ENCODE data around the gene CD93. TPM values are rescaled to one million over a fixed set of nuclear protein-coding genes. Genes with fewer than 3 reads are reported as not detected.

The CD93 gene
- total and polyA plus RNA-seq, 4 donors: 1.5 to 16.0 (median 11.9) TPM

DNA sequence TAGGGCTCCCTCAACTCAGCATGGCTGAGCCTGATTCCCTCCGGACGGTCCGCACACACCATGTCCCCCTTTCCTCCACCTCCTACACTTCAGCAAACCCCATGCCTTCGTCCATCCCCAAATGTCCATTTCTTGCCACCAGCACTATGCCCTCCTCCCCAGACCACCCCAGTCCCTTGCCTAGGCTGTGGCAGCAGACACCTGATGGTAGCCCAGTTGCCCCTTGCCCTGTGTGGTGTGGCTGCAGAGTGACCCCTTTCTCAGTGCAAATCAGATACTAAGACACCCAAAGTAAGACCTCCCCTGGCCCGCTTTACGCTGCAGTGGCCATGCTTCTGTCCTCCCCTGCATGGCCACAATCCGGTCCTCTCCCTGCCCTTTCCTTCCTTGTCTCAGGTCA, 34.1 kb upstream of the CD93 start:
- Histone ChIP-seq H3K27me3 (ENCODE audit: control insufficient read depth in 4 of 4, insufficient read depth in 4 of 4, low read length in 3 of 4) (no peaks in the 10 kb centered on the region), H3K9me3 (ENCODE audit: control insufficient read depth in 4 of 4, low read length in 3 of 4) (no peaks in the 10 kb centered on the region), H3K9ac (ENCODE audit: low read depth in 1 of 2, low read length in 2 of 2) (no peak overlapping the region), H3K4me3 (ENCODE audit: low read depth in 1 of 3, low read length in 3 of 3) (no peak overlapping the region), H3K27ac (ENCODE audit: low read depth in 1 of 2, low read length in 2 of 2) (no peak overlapping the region), H3K36me3 (ENCODE audit: control insufficient read depth in 4 of 4, insufficient read depth in 3 of 4, low read depth in 1 of 4, low read length in 3 of 4) (no peaks in the 10 kb centered on the region), H3K4me1 (ENCODE audit: control insufficient read depth in 4 of 4, insufficient read depth in 4 of 4, low read length in 3 of 4) (peaks cover 0 to 2% (median 0%) of the 10 kb centered on the region in 4 donors)
- TF ChIP-seq, protein P1, sequence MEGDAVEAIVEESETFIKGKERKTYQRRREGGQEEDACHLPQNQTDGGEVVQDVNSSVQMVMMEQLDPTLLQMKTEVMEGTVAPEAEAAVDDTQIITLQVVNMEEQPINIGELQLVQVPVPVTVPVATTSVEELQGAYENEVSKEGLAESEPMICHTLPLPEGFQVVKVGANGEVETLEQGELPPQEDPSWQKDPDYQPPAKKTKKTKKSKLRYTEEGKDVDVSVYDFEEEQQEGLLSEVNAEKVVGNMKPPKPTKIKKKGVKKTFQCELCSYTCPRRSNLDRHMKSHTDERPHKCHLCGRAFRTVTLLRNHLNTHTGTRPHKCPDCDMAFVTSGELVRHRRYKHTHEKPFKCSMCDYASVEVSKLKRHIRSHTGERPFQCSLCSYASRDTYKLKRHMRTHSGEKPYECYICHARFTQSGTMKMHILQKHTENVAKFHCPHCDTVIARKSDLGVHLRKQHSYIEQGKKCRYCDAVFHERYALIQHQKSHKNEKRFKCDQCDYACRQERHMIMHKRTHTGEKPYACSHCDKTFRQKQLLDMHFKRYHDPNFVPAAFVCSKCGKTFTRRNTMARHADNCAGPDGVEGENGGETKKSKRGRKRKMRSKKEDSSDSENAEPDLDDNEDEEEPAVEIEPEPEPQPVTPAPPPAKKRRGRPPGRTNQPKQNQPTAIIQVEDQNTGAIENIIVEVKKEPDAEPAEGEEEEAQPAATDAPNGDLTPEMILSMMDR (IDR thresholded peaks at IDR 0.05; ENCODE audit: low read depth, low read length, missing input control): no peak
- TF ChIP-seq SP1 (IDR thresholded peaks at IDR 0.05): no peak
- TF ChIP-seq NR2F2 (IDR thresholded peaks at IDR 0.05): no peak
- no peak for TF ChIP-seq HNF4G (IDR thresholded peaks at IDR 0.05)
- TF ChIP-seq FOXA1 (IDR thresholded peaks at IDR 0.05): no peak
- TF ChIP-seq, protein P2, sequence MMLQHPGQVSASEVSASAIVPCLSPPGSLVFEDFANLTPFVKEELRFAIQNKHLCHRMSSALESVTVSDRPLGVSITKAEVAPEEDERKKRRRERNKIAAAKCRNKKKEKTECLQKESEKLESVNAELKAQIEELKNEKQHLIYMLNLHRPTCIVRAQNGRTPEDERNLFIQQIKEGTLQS (IDR thresholded peaks at IDR 0.05): no peak
- TF ChIP-seq, protein P3, sequence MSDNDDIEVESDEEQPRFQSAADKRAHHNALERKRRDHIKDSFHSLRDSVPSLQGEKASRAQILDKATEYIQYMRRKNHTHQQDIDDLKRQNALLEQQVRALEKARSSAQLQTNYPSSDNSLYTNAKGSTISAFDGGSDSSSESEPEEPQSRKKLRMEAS (IDR thresholded peaks at IDR 0.05): no peak
- TF ChIP-seq, protein P4, sequence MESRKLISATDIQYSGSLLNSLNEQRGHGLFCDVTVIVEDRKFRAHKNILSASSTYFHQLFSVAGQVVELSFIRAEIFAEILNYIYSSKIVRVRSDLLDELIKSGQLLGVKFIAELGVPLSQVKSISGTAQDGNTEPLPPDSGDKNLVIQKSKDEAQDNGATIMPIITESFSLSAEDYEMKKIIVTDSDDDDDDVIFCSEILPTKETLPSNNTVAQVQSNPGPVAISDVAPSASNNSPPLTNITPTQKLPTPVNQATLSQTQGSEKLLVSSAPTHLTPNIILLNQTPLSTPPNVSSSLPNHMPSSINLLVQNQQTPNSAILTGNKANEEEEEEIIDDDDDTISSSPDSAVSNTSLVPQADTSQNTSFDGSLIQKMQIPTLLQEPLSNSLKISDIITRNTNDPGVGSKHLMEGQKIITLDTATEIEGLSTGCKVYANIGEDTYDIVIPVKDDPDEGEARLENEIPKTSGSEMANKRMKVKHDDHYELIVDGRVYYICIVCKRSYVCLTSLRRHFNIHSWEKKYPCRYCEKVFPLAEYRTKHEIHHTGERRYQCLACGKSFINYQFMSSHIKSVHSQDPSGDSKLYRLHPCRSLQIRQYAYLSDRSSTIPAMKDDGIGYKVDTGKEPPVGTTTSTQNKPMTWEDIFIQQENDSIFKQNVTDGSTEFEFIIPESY (IDR thresholded peaks at IDR 0.05): no peak
- no peak for TF ChIP-seq EGR1 (IDR thresholded peaks at IDR 0.05; ENCODE audit: low read depth in 2 of 2)
- no peak for TF ChIP-seq HNF4A (conservative IDR thresholded peaks at IDR 0.05)
- TF ChIP-seq FOXA2 (IDR thresholded peaks at IDR 0.05): no peak
- TF ChIP-seq, protein P5, sequence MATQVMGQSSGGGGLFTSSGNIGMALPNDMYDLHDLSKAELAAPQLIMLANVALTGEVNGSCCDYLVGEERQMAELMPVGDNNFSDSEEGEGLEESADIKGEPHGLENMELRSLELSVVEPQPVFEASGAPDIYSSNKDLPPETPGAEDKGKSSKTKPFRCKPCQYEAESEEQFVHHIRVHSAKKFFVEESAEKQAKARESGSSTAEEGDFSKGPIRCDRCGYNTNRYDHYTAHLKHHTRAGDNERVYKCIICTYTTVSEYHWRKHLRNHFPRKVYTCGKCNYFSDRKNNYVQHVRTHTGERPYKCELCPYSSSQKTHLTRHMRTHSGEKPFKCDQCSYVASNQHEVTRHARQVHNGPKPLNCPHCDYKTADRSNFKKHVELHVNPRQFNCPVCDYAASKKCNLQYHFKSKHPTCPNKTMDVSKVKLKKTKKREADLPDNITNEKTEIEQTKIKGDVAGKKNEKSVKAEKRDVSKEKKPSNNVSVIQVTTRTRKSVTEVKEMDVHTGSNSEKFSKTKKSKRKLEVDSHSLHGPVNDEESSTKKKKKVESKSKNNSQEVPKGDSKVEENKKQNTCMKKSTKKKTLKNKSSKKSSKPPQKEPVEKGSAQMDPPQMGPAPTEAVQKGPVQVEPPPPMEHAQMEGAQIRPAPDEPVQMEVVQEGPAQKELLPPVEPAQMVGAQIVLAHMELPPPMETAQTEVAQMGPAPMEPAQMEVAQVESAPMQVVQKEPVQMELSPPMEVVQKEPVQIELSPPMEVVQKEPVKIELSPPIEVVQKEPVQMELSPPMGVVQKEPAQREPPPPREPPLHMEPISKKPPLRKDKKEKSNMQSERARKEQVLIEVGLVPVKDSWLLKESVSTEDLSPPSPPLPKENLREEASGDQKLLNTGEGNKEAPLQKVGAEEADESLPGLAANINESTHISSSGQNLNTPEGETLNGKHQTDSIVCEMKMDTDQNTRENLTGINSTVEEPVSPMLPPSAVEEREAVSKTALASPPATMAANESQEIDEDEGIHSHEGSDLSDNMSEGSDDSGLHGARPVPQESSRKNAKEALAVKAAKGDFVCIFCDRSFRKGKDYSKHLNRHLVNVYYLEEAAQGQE (IDR thresholded peaks at IDR 0.05): no peak
- 88% methylated on average over 7 of the region's 7 CpGs for WGBS
- no peak for DNase-seq (ENCODE audit: low spot score)

DNA sequence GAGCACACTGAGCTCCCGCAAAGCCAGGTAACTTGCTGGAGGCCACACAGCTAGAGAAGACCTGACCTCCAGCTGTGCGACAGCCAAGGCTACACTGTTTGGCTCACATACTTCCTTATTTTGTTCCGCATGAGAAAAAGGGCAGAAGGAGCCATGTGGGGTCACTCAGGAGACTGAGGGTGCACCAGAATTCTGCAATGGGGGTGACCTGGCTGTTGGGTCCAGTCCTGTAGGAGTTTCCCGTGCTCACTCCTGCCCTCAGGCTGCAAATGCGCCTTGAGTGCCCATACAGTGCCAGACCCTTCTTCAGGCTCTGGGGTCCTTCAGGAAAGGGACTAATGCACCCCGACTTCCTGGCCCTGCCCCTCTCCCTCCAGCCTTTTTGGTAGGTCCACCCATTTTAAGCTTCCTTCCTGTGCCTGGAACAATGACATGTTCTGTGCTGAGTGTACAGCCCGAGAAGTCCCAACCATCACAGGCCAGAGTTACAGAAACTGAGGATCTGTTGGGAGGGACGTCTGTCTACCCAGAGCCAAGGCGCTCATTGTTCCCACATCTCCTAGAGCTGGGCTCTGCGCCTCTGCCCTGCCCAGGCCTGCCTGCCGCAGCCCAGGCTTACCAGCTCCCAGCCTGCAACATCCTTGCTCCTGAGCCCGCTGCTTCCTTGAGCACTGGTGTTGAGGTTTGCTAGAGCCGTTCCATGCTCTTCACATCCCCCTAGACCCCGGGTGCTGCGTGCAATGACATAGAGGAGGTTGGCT, 33.5 kb upstream of the CD93 start:
- no peak for DNase-seq (ENCODE audit: low spot score)
- Histone ChIP-seq H3K4me1 (ENCODE audit: control insufficient read depth in 4 of 4, insufficient read depth in 4 of 4, low read length in 3 of 4) (peaks cover 0 to 2% (median 0%) of the 10 kb centered on the region in 4 donors), H3K27me3 (ENCODE audit: control insufficient read depth in 4 of 4, insufficient read depth in 4 of 4, low read length in 3 of 4) (no peaks in the 10 kb centered on the region), H3K27ac (ENCODE audit: low read depth in 1 of 2, low read length in 2 of 2) (no peak overlapping the region), H3K4me3 (ENCODE audit: low read depth in 1 of 3, low read length in 3 of 3) (no peak overlapping the region), H3K9ac (ENCODE audit: low read depth in 1 of 2, low read length in 2 of 2) (no peak overlapping the region), H3K36me3 (ENCODE audit: control insufficient read depth in 4 of 4, insufficient read depth in 3 of 4, low read depth in 1 of 4, low read length in 3 of 4) (no peaks in the 10 kb centered on the region), H3K9me3 (ENCODE audit: control insufficient read depth in 4 of 4, low read length in 3 of 4) (no peaks in the 10 kb centered on the region)
- TF ChIP-seq, protein P2 (IDR thresholded peaks at IDR 0.05): no peak
- TF ChIP-seq, protein P5 (IDR thresholded peaks at IDR 0.05): no peak
- TF ChIP-seq NR2F2 (IDR thresholded peaks at IDR 0.05): peak; percentile 51
- no peak for TF ChIP-seq JUND (IDR thresholded peaks at IDR 0.05)
- 78% methylated on average over 15 of the region's 15 CpGs for WGBS
